HepG2 (cell line): ENCODE measurements around the gene LZTS2. TPM values are rescaled to one million over a fixed set of nuclear protein-coding genes. Genes with fewer than 3 reads are reported as not detected.

ENCODE experiments used
- CENPX ChIP-seq: sonication (generic); formaldehyde crosslinking; IDR thresholded peaks from 2 replicates; pipeline ENCODE4 v1.9.0; 2021; ENCODE audit warnings: mild to moderate bottlenecking, missing genetic modification reagents, moderate library complexity
- DMAP1 ChIP-seq: IDR thresholded peaks from 2 replicates; pipeline ENCODE4 v1.6.1; 2016
- FOXA3 ChIP-seq: IDR thresholded peaks from 2 replicates; pipeline ENCODE4 v1.6.1; 2016; ENCODE audit warnings: missing genetic modification reagents, missing compliant biosample characterization
- FOXK1 ChIP-seq: sonication (generic); formaldehyde crosslinking; IDR thresholded peaks from 2 replicates; pipeline ENCODE4 v1.4.0; 2020; ENCODE audit warnings: low read depth, missing genetic modification reagents, borderline replicate concordance
- HCFC1 ChIP-seq: fragments of 150-350 bp; IDR thresholded peaks from 2 replicates; pipeline ENCODE4 v1.6.1; 2014; ENCODE audit warnings: low read depth, low read length
- HDAC6 ChIP-seq: fragments of 200-600 bp; sonication (generic); IDR thresholded peaks from 2 replicates; pipeline ENCODE4 v1.7.0; 2017; ENCODE audit warnings: mild to moderate bottlenecking, antibody characterized with exemption, low read length, low read depth
- HOXA7 ChIP-seq: sonication (generic); formaldehyde crosslinking; IDR thresholded peaks from 2 replicates; pipeline ENCODE4 v1.8.1; 2022; ENCODE audit warnings: mild to moderate bottlenecking, missing genetic modification reagents, moderate library complexity
- IKZF1 ChIP-seq: fragments of 450-650 bp; IDR thresholded peaks from 2 replicates; pipeline ENCODE4 v1.7.1; 2016
- KDM6A ChIP-seq: IDR thresholded peaks from 2 replicates; pipeline ENCODE4 v1.6.1; 2016; ENCODE audit warnings: low read depth
- MATR3 ChIP-seq: sonication (generic); formaldehyde crosslinking; IDR thresholded peaks from 2 replicates; pipeline ENCODE4 v1.4.0; 2020; ENCODE audit warnings: missing genetic modification reagents
- PTBP1 ChIP-seq: fragments of 200-400 bp; formaldehyde crosslinking; IDR thresholded peaks from 2 replicates; pipeline ENCODE4 v1.6.1; 2018; ENCODE audit warnings: low read length, low read depth; ENCODE audit not compliant: poor library complexity, severe bottlenecking
- RXRB ChIP-seq: IDR thresholded peaks from 2 replicates; pipeline ENCODE4 v1.6.1; 2016; ENCODE audit warnings: borderline replicate concordance, missing genetic modification reagents, missing compliant biosample characterization
- SALL2 ChIP-seq: sonication (generic); formaldehyde crosslinking; IDR thresholded peaks from 2 replicates; pipeline ENCODE4 v1.8.1; 2023; ENCODE audit warnings: mild to moderate bottlenecking, missing genetic modification reagents, inconsistent platforms
- SIN3A ChIP-seq: IDR thresholded peaks from 2 replicates; pipeline ENCODE4 v1.6.1; 2011; ENCODE audit warnings: low read depth, mild to moderate bottlenecking, control low read depth, low read length, borderline replicate concordance
- TEAD2 ChIP-seq: sonication (generic); formaldehyde crosslinking; IDR thresholded peaks from 2 replicates; pipeline ENCODE4 v1.9.0; 2021; ENCODE audit warnings: missing genetic modification reagents
- ZFY ChIP-seq: sonication (generic); formaldehyde crosslinking; IDR thresholded peaks from 2 replicates; pipeline ENCODE4 v1.4.0; 2020; ENCODE audit warnings: missing genetic modification reagents
- ZNF296 ChIP-seq: sonication (generic); formaldehyde crosslinking; conservative IDR thresholded peaks from 2 replicates; pipeline ENCODE4 v1.5.0; 2020; ENCODE audit warnings: mild to moderate bottlenecking, missing genetic modification reagents
- ZNF33B ChIP-seq: sonication (generic); formaldehyde crosslinking; IDR thresholded peaks from 2 replicates; pipeline ENCODE4 v1.5.1; 2020; ENCODE audit warnings: mild to moderate bottlenecking, missing genetic modification reagents
- ZNF382 ChIP-seq: sonication (generic); formaldehyde crosslinking; IDR thresholded peaks from 2 replicates; pipeline ENCODE4 v1.5.0; 2020; ENCODE audit warnings: missing genetic modification reagents, mild to moderate bottlenecking, borderline replicate concordance
- ZNF530 ChIP-seq: sonication (generic); formaldehyde crosslinking; IDR thresholded peaks from 2 replicates; pipeline ENCODE4 v1.5.0; 2020; ENCODE audit warnings: low read depth, mild to moderate bottlenecking, missing genetic modification reagents
- ZNF563 ChIP-seq: sonication (generic); formaldehyde crosslinking; IDR thresholded peaks from 2 replicates; pipeline ENCODE4 v1.8.0; 2022; ENCODE audit warnings: mild to moderate bottlenecking, moderate library complexity, missing genetic modification reagents
- ZNF792 ChIP-seq: IDR thresholded peaks from 2 replicates; pipeline ENCODE4 v1.6.1; 2016
- ZNF850 ChIP-seq: sonication (generic); formaldehyde crosslinking; conservative IDR thresholded peaks from 2 replicates; pipeline ENCODE4 v1.9.0; 2021; ENCODE audit warnings: mild to moderate bottlenecking, missing genetic modification reagents
- ZSCAN22 ChIP-seq: sonication (generic); formaldehyde crosslinking; IDR thresholded peaks from 2 replicates; pipeline ENCODE4 v1.4.0; 2020; ENCODE audit warnings: mild to moderate bottlenecking, missing genetic modification reagents
- ZSCAN5A ChIP-seq: sonication (generic); formaldehyde crosslinking; IDR thresholded peaks from 2 replicates; pipeline ENCODE4 v1.8.0; 2022; ENCODE audit warnings: mild to moderate bottlenecking, missing genetic modification reagents, borderline replicate concordance
- polyA plus RNA-seq, 8 experiments: library from polyadenylated mRNA; depleted of rRNA in 3 of 8; stranded (reverse) in 7 of 8; unstranded in 1 of 8; fragments of >200 nt; fragmentation: Illumina TruSeq in 4 of 8; extraction: Trizol in 4 of 8; gene quantifications; 2 replicates each; pipeline versions ENCODE4 v1.2.1 to v1.2.3, GENCODE V29; 2011 to 2016; ENCODE audit warnings: low read depth in 4 of 8, missing spikeins in 1 of 8, mixed read lengths in 1 of 8; ENCODE audit not compliant: insufficient read depth in 1 of 8
- total RNA-seq, 5 experiments: library from RNA; depleted of rRNA; stranded (reverse); fragments of >200 nt; fragmentation: Illumina TruSeq; extraction: Trizol; gene quantifications; 2 replicates each; pipeline ENCODE4 v1.2.3, GENCODE V29; 2016; ENCODE audit warnings: low read depth in 1 of 5
- TF ChIP-seq, protein P1 (sequence below): sonication (generic); formaldehyde crosslinking; IDR thresholded peaks from 2 replicates; pipeline ENCODE4 v1.4.0; 2020; ENCODE audit warnings: missing genetic modification reagents, borderline replicate concordance
- TF ChIP-seq, protein P2 (sequence below): sonication (generic); formaldehyde crosslinking; IDR thresholded peaks from 2 replicates; pipeline ENCODE4 v1.8.0; 2022; ENCODE audit warnings: low read depth, missing genetic modification reagents

LZTS2 gene
- total and polyA plus RNA-seq, 2 of the 13 experiments (the other 11 are each of a cell fraction or from before 2014, with no cell fraction given): 43.6 to 65.6 TPM

DNA sequence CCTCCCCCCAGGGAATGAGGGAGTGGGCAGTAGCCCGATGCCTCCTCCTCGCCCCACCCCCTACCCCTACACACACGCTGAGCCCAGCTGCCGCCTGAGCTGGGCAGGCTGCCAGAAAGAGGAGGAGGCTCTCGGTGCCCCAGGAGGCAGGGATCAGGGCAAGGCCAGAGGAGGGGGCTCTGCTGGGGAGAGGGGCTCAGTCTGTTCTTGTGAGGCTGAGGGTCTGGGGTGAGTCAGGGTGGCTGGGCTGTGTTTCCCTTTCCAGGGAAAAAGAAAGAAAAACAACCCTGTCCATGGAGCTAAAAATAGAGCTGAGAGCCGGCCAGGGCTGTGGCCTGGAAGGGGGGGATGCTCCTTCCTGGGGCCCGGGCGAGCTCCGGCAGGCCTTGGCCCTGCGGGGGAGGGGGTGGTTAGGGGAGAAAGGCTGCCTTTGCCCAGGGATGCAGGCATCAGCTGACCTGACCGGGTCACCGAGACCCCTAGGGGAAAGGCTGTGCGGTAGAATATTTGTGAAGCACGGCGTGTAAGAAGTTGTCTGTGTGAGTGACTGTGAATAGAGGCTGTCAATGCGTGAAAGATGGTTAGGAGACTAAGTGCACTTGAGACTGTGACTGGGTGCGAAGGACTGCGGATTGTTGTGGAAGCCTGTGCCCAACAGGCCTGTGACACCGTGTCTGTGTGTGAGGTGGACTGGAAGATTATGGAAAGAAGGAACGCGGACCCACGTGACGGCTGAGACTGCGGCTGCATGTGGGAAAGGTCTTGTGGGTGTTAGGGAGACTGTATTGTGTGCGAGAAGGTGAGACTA is 1.2 kb upstream of the LZTS2 start (continued):
- TF ChIP-seq, protein P1, sequence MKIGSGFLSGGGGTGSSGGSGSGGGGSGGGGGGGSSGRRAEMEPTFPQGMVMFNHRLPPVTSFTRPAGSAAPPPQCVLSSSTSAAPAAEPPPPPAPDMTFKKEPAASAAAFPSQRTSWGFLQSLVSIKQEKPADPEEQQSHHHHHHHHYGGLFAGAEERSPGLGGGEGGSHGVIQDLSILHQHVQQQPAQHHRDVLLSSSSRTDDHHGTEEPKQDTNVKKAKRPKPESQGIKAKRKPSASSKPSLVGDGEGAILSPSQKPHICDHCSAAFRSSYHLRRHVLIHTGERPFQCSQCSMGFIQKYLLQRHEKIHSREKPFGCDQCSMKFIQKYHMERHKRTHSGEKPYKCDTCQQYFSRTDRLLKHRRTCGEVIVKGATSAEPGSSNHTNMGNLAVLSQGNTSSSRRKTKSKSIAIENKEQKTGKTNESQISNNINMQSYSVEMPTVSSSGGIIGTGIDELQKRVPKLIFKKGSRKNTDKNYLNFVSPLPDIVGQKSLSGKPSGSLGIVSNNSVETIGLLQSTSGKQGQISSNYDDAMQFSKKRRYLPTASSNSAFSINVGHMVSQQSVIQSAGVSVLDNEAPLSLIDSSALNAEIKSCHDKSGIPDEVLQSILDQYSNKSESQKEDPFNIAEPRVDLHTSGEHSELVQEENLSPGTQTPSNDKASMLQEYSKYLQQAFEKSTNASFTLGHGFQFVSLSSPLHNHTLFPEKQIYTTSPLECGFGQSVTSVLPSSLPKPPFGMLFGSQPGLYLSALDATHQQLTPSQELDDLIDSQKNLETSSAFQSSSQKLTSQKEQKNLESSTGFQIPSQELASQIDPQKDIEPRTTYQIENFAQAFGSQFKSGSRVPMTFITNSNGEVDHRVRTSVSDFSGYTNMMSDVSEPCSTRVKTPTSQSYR (CRISPR knock-in tag): peak; percentile 94
- TF ChIP-seq ZFY: no peak; the same call in 1 of the 2 replicates
- TF ChIP-seq HOXA7: no peak
- no peak; the same call in 1 of the 2 replicates for TF ChIP-seq SIN3A
- TF ChIP-seq FOXK1 (CRISPR knock-in tag): no peak
- TF ChIP-seq ZSCAN5A (CRISPR knock-in tag): no peak; the same call in 1 of the 2 replicates
- no peak for TF ChIP-seq ZNF850
- no peak for TF ChIP-seq RXRB
- TF ChIP-seq SALL2 (CRISPR knock-in tag): no peak
- TF ChIP-seq KDM6A (CRISPR knock-in tag): 0 out of 2 replicates have a peak, but pooled peaks have one; percentile 9
- TF ChIP-seq ZSCAN22: no peak
- no peak for TF ChIP-seq ZNF563 (CRISPR knock-in tag)
- no peak for TF ChIP-seq ZNF530 (CRISPR knock-in tag)
- no peak for TF ChIP-seq FOXA3 (CRISPR knock-in tag)
- TF ChIP-seq, protein P2, sequence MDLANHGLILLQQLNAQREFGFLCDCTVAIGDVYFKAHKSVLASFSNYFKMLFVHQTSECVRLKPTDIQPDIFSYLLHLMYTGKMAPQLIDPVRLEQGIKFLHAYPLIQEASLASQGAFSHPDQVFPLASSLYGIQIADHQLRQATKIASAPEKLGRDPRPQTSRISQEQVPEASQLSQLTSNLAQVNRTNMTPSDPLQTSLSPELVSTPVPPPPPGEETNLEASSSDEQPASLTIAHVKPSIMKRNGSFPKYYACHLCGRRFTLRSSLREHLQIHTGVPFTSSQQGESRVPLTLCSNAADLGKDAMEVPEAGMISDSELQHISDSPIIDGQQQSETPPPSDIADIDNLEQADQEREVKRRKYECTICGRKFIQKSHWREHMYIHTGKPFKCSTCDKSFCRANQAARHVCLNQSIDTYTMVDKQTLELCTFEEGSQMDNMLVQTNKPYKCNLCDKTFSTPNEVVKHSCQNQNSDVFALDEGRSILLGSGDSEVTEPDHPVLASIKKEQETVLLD (CRISPR knock-in tag): no peak
- no peak for TF ChIP-seq ZNF382 (CRISPR knock-in tag)
- no peak for TF ChIP-seq DMAP1 (CRISPR knock-in tag)
- TF ChIP-seq ZNF792 (CRISPR knock-in tag): peak; percentile 55; the same call in 1 of the 2 replicates
- no peak for TF ChIP-seq IKZF1
- TF ChIP-seq TEAD2 (CRISPR knock-in tag): no peak
- no peak for TF ChIP-seq PTBP1
- TF ChIP-seq HDAC6: no peak
- no peak for TF ChIP-seq MATR3 (CRISPR knock-in tag)
- no peak; the same call in 1 of the 2 replicates for TF ChIP-seq ZNF33B (CRISPR knock-in tag)
- TF ChIP-seq ZNF296 (CRISPR knock-in tag): 0 out of 2 replicates have a peak, but pooled peaks have one; percentile 9
- no peak for TF ChIP-seq HCFC1
- TF ChIP-seq CENPX (CRISPR knock-in tag): no peak
